A549 (cell line): Measurements from ENCODE around the gene ANXA5.

Source experiments
- BHLHE40 ChIP-seq: IDR thresholded peaks from 2 replicates; pipeline ENCODE4 v1.6.1; 2012; ENCODE audit warnings: low read depth, low read length, inconsistent platforms
- POLR2A ChIP-seq: IDR thresholded peaks from 2 replicates; pipeline ENCODE4 v1.6.1; 2012; ENCODE audit warnings: mild to moderate bottlenecking, low read length
- TF ChIP-seq, protein P1 (sequence below): fragments of >200 bp; sonication (Bioruptor Twin); formaldehyde crosslinking; IDR thresholded peaks from 3 replicates; pipeline ENCODE4 v1.5.1; 2016
- TF ChIP-seq, protein P2 (sequence below): IDR thresholded peaks from 2 replicates; pipeline ENCODE4 v1.6.1; 2012

DNA sequence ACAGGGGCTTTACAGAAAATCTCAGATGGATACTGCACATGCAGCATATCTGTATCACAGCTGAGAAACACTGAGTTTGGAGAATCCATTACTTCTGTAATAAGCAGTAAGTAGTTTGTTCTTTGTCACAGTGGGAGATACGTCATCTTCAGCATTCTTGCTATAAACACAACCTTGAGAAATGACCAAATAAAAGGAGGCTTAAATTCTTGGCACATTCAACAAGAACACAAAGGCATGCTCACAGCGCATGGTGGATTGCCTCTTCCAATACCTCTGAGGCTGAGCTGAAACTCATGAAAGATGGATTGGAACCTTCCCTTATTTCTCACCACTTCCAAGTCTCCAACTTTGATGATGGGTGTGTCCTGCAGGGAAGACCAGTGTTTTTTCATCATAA lies 54.5 kb downstream of the ANXA5 start:
- TF ChIP-seq POLR2A (no peak), BHLHE40 (no peak)
- TF ChIP-seq, protein P1, sequence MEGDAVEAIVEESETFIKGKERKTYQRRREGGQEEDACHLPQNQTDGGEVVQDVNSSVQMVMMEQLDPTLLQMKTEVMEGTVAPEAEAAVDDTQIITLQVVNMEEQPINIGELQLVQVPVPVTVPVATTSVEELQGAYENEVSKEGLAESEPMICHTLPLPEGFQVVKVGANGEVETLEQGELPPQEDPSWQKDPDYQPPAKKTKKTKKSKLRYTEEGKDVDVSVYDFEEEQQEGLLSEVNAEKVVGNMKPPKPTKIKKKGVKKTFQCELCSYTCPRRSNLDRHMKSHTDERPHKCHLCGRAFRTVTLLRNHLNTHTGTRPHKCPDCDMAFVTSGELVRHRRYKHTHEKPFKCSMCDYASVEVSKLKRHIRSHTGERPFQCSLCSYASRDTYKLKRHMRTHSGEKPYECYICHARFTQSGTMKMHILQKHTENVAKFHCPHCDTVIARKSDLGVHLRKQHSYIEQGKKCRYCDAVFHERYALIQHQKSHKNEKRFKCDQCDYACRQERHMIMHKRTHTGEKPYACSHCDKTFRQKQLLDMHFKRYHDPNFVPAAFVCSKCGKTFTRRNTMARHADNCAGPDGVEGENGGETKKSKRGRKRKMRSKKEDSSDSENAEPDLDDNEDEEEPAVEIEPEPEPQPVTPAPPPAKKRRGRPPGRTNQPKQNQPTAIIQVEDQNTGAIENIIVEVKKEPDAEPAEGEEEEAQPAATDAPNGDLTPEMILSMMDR = no peak
- TF ChIP-seq, protein P2, sequence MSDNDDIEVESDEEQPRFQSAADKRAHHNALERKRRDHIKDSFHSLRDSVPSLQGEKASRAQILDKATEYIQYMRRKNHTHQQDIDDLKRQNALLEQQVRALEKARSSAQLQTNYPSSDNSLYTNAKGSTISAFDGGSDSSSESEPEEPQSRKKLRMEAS = no peak
